ENCODE measurements around the gene OR2B3. TPM values are rescaled to one million over a fixed set of nuclear protein-coding genes. Genes with fewer than 3 reads are reported as not detected.

The OR2B3 gene
- not detected in 2 replicates for total RNA-seq

GRCh38 chr6:29087213-29087612 lies at the start of gene OR2B3:
OR2B3 (minus strand) TSS chr6:29087313; CDS start chr6:29087248, 65 bp downstream.

GRCh38 chr6:29107758-29108157 lies 20.6 kb upstream of the OR2B3 start, which contains the start of gene OR2J3:
OR2J3 (plus strand) TSS chr6:29108058; CDS start chr6:29111891, 3,833 bp downstream.

GRCh38 chr6:29099190-29099589 lies 12.1 kb upstream of the OR2B3 start, which contains the start of gene OR2J1:
OR2J1 (plus strand) TSS chr6:29099490; CDS start chr6:29100943, 1,453 bp downstream.

GRCh38 chr6:29045075-29045474 lies 42.0 kb downstream of the OR2B3 start, which contains the start of gene OR2W1:
OR2W1 (minus strand) TSS chr6:29045175; CDS start chr6:29045175, 0 bp downstream.

Other genes with a start within 250 kb of the OR2B3 start
- gene TRIM27, start 163.3 kb downstream of the OR2B3 start, total RNA-seq = 76.2 and 78.7 TPM in 2 replicates
- 0.50 and 0.66 TPM in 2 replicates for gene ZNF311, start 82.0 kb downstream of the OR2B3 start, total RNA-seq
- not detected in 2 replicates for gene OR2W1, start 42.1 kb downstream of the OR2B3 start, total RNA-seq
- gene OR2J1, start 12.2 kb upstream of the OR2B3 start, total RNA-seq = not detected in 2 replicates
- not detected in 2 replicates for gene OR2J3, start 20.7 kb upstream of the OR2B3 start, total RNA-seq
- gene OR2J2, start 83.6 kb upstream of the OR2B3 start, total RNA-seq = not detected in 2 replicates
- gene OR14J1, start 214.4 kb upstream of the OR2B3 start, total RNA-seq = not detected in 2 replicates